ENCODE measurements around the gene SMIM24.

Gene SMIM24

DNA sequence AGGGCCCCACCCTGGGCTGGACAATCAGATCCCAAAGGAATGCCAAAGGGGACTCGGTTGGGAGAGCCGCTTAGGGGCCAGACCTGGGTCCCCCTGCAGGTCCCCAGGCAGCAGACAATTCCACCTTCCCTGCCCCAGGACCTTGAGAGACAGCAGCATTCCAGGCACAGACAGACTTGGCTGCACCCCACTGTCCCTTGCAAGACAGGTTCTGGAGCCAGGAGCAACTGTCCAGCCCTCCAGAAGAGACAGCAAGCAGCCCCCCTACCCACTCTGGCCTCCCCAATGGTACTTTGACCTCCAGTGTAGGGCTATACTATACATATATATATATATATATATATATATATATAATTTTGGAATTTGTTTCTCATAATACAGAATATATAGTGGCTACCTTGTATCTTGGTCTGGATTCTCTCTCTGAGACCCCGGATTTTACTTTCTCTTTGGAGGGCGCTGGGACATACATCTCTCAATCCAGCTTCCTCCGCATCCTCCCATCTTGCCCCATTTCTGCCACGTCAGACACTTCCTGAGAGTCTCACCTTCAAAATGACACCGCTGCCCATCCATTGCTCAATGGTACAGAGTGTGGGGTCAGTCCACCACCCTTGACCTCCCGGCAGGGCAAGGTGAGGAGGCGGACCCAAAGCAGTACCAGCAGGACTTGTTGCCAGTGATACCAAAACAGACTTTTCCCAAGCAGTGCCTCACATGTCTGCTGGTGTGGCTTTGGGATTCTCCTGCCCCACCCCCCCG is 12.7 kb downstream of the SMIM24 start:
- TF ChIP-seq, protein P1, sequence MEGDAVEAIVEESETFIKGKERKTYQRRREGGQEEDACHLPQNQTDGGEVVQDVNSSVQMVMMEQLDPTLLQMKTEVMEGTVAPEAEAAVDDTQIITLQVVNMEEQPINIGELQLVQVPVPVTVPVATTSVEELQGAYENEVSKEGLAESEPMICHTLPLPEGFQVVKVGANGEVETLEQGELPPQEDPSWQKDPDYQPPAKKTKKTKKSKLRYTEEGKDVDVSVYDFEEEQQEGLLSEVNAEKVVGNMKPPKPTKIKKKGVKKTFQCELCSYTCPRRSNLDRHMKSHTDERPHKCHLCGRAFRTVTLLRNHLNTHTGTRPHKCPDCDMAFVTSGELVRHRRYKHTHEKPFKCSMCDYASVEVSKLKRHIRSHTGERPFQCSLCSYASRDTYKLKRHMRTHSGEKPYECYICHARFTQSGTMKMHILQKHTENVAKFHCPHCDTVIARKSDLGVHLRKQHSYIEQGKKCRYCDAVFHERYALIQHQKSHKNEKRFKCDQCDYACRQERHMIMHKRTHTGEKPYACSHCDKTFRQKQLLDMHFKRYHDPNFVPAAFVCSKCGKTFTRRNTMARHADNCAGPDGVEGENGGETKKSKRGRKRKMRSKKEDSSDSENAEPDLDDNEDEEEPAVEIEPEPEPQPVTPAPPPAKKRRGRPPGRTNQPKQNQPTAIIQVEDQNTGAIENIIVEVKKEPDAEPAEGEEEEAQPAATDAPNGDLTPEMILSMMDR (IDR thresholded peaks at IDR 0.05; ENCODE audit: low read depth, low read length) = no peak
- no peak for DNase-seq (ENCODE audit: extremely low read depth, low read depth)

DNA sequence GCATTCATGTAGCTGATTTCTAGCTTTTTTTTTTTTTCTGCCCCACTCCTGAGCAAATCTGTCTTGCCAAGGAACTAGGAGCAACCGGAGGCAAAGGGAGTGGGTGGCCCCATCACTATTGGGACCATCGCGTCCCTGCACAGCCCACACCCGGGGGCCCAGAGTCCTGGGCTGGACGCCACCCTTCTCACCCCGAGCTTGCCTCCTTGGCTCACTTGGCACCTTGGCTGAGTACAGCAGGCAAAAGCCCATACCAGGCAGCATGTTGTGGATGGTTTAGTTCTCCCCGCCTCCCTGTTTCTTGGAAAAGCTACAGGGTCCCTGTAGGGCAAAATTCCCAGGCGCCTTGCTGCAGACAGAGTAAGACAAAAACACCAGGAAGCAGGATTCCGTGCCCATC is 13.7 kb downstream of the SMIM24 start:
- no peak for DNase-seq (ENCODE audit: extremely low read depth, low read depth)
- TF ChIP-seq, protein P1 (IDR thresholded peaks at IDR 0.05; ENCODE audit: low read depth, low read length) = no peak

DNA sequence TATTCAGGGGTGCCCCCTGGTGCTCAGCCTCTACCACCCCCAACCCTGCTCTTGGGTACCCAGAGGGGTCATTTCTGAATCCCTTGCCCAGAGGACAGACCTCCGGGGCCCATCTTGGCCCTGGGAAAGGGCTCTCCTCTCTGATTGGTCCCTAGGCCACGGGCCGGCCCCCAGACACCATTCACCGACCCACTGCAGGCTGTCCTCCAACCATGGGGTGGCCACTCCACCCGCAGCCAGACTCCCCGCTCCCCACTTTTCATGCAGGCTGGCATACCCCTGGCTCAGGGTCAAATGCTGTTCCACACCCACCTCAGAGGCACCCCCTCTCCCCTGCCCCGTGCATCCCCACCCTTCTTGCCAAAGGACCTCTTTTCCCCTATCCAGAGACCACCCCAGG is 14.8 kb downstream of the SMIM24 start:
- TF ChIP-seq, protein P1 (IDR thresholded peaks at IDR 0.05; ENCODE audit: low read depth, low read length) = no peak; the same call in 1 of the 2 replicates
- DNase-seq (ENCODE audit: extremely low read depth, low read depth) = no peak

DNA sequence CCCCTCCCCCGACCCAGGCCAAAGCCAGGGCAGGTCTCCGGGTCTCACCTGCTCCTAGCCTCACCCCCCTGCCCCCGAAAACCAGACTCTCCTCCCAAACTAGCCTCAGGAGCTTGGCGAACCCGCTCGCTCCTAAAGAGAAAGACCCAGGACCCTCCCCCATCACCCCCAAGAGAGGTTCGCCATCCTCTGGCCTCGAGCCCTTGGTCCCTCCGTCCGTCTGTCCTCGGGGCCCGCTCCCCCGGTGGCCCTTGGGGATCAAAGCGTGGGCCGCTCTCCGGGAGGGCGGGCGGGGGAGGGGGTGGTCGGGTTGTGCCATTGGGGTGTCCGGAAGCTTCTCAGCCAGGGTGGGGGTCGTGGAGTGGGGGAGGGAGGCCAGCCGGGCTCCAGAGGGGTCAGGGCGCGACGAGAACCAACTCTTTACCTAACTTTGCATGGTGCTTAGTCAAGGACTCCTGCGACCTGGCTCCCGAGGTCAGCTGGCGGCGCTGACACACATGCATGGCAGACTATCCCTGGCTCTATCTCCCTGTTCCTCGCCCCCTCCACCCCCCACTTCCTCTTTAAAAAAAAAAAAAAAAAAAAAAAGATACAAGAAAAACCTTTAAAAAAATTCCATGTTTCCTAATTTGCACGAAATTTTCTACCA is 15.6 kb downstream of the SMIM24 start:
- TF ChIP-seq, protein P1 (IDR thresholded peaks at IDR 0.05; ENCODE audit: low read depth, low read length) = no peak
- no peak for DNase-seq (ENCODE audit: extremely low read depth, low read depth)

DNA sequence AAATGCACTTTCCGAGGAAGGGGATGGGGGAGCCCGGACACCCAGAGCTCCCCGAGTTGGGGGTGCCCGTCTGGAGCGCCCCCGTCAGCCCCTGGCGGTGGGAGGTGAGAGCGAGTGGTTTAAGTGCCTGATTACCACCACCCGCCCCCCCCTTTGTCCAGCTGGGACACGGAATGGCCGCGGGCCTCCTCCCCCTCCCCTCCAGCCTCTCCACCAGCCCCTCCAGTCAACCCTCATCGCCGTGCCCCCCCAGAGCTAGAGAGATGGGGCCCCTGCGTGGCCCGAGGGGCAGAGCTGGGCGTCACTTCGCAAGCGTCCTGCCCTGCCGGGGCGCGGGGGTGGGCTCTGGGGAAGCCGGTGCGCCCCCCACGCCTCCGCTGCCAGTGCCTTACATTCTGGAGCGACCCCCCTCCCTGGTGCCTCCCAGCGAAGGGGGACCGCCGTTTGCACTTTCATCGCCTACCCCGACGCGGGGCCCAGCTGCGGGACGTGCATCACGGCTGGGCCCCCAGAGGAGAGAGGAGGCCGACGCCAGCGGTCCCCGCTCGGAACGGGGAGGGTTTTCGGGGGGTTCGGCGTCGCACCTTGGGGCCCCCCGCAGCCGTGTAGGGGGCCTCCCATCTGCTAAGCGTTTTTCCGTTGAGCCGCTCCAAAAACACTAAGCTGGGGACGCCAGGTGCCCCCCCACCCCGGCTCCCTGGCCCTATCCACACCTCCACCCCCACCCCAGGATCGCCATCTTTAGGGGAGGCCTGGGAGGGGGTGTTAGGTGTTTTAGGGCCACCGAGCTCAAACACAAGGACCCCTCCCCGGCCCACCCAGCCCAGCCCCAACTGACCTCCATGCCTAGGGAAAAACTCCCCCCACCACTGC is 16.4 kb downstream of the SMIM24 start:
- no peak for DNase-seq (ENCODE audit: extremely low read depth, low read depth)
- TF ChIP-seq, protein P1 (IDR thresholded peaks at IDR 0.05; ENCODE audit: low read depth, low read length) = no peak

DNA sequence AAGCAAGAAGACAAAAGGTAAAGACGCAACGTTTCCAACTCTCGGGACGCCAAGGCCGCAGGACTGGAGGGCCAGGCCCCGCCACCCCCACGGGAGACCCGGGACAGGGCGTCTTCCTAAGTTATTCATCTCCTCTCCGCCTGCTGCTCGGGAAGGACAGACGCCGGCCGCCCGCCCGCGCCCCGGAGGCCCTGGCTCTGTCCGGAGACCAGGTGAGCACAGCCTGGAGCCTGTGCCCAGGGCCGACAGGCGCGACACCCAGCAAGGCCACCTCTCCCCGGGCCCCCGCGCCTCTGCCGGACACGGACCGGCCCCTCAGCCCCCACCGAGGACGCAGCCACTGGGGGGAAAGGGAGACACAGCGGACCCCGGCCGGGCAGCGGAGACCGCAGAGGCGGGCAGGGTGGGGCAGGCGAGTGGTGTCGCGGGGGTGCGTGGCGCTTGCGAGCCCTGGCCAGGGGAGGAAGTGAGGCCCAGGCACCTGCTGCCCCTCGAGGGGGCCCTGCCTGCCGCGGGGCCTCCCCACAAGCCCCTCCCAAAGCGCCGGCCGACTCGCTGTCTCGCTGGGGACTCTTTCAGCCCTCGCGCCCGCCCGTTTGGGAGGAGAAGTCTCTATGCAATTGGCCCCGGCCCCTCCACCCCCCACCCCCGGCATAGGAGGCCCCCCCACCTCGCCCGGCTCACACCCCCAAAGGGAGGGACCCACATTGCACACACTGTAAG is 17.2 kb downstream of the SMIM24 start:
- no peak for DNase-seq (ENCODE audit: extremely low read depth, low read depth)
- TF ChIP-seq, protein P1 (IDR thresholded peaks at IDR 0.05; ENCODE audit: low read depth, low read length) = no peak
